GM19023 (cell line): ENCODE results near the gene ZNF335.
"Not testable (repeated sequence)": the region's sequence is repeated elsewhere in the genome, so short reads cannot be mapped to it uniquely, and the experiment has no call there.

Experiments
- ATAC-seq: cut with Tn5 transposase; IDR thresholded peaks from one replicate; pipeline ENCODE4 v1.9.1; 2021; ENCODE audit warnings: mild to moderate bottlenecking, moderate library complexity; ENCODE audit not compliant: unreplicated experiment

Gene ZNF335

GRCh38 chr20:46004187-46004586, 32.2 kb upstream of the ZNF335 start:
- no peak for ATAC-seq

DNA sequence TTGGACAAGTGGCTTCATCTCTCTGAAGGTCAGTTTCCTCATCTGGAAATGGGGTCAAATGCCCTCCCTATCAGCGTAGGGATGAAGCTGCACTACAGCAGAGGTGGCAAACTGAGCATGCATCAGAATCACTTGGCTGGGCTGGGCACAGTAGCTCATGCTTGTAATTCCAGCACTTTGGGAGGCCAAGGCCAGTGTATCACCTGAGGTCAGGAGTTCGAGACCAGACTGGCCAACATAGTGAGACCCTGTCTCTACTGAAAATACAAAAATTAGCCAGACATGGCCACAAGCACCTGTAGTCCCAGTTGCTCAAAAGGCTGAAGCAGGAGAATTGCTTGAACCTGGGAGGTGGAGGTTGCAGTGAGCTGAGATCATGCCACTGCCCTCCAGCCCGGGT, 30.0 kb upstream of the ZNF335 start:
- no peak for ATAC-seq

DNA sequence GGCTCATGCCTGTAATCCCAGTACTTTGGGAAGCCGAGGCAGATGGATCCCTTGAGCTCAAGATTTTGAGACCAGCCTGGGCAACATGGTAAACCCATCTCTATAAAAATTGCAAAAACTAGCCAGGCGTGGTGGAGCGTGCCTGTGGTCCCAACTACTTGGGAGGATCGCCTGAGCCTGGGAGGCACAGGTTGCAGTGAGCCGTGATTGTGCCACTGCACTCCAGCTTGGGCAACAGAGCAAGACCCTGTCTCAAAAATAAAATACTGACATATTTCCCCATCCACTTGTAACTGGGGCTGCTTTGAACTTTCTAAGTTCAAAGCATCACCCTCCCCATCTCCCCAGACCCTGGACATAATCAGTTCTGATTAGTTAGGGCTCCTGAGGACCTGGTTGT, 29.5 kb upstream of the ZNF335 start:
- no peak for ATAC-seq

GRCh38 chr20:46000262-46000996, 28.4 kb upstream of the ZNF335 start:
- no peak for ATAC-seq

DNA sequence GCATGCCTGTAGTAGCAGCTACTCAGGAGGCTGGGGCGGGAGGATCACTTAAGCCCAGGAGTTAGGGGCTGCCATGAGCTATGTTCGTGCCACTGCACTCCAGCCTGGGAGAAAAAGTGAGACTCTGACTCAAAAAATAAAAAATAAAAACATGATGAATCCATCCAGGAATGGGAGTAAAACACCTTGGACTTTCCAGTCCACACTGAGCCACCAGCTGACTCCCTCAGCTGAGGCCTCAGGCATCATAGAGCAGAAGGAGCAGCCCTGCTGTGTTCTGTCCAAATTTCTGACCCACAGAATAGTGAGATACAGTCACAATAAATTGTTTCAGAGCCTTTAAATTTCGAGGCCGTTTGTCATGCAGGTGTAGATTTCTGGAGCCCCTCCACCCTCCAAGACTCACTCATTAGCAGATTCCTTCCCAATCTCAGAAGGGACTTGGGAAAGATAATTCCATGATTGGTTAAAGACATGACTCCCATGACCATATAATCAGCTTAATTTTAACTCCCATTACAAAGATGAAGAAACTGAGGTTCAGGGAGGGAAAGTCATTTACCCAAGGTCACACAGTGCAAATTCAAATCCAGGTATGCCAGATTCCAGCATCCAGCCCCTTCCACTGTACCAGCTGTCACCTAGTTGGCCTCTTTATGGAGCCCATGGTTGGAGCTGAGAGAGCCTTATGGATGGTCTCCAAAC, 27.7 kb upstream of the ZNF335 start:
- ATAC-seq, result no peak

DNA sequence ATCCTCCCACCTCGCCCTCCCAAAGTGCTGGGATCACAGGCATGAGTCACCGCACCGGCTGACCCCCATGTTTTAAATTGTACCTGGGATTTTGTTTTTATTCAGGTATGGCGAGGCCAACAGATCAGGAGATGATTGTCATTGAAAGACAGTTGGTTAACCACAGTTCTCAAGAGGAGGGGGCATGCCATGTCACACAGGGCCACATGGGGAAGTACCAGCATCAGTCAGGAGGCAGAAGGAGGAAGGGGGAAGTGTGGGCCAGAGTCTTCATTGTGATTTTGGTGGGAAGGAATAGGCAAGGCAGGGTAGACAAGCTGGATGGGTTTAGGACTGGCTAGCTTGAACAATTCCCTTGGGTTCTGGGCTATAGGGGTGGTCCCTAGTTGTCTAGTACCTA, 26.8 kb upstream of the ZNF335 start:
- no peak for ATAC-seq

GRCh38 chr20:45998337-45998736, 26.3 kb upstream of the ZNF335 start:
- ATAC-seq, result no peak

DNA sequence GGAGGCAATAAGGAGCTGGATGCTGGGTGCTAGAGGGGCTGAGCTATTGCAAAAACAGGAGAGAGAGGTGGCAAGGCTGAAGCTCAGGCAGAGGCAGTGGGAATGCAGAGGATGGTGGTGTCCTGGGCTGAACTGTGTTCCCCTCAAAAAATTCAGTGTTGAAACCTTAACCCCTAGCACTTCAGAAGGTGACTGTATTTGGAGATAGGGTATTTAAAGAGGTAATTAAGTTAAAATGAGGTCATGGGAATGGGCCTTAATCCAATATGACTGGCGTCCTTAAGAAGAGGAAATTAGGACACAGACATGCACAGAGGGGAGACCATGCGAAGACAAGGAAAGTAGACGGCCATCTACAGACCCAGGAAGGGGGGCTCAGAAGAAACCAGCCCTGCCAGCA, 25.2 kb upstream of the ZNF335 start:
- no peak for ATAC-seq

- not testable (repeated sequence) for ATAC-seq
Observed at GRCh38 chr20:45995495-45996097, 23.6 kb upstream of the ZNF335 start.

- ATAC-seq, result no peak
Observed at GRCh38 chr20:45994761-45995493, 22.9 kb upstream of the ZNF335 start.

DNA sequence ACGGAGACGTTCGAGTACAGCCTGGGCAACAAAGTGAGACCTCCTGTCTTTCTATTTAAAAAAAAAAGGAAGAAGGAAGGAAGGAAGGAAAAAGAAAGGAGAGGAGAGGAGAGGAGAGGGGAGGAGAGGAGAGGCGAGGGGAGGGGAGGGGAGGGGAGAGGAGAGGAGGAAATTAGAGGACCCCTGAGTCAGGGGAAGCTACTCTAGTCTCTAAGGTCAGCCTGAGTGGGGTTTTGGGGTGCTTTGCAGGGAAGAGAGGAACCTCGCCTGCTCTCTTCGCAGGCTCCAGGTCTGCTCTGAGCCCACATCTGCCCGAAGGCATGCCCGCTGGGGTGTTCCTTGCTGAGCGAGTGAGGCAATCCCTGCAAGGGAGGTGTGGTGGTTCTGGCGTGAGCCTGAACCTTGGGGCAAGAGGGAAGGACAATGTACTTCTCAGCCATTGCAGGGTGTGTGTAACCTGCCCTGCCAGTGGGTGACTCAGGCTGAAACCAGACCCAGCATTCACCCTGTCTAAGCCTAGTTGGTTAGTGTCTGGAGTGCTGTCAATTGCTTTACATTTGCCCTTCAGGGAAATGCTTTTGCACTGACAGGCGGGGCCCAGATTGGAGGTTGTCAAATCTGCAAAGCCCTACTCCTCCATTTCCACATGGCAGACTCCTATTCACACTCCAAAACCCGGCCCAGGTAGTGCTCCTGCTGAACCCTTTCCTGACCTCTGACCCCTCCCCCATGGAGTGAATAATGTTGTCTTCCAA, 21.4 kb upstream of the ZNF335 start:
- ATAC-seq, result no peak

DNA sequence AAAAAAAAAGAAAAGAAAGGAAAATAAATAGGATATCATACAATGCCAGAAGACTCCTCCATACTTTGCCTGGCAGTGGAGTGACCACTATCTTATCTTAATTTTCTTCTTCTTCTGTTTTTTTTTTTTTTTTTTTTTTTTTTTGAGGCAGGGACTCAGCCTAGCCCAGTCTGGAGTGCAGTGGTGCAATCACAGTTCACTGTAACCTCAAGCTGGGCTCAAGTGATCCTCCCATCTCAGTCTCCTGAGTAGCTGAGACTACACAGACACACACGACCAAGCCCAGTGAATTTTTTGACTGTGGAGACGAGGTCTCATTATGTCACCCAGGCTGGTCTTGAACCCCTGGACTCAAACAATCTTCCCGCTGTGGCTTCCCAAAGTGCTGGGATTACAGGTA, 19.6 kb upstream of the ZNF335 start:
- ATAC-seq, result no peak

DNA sequence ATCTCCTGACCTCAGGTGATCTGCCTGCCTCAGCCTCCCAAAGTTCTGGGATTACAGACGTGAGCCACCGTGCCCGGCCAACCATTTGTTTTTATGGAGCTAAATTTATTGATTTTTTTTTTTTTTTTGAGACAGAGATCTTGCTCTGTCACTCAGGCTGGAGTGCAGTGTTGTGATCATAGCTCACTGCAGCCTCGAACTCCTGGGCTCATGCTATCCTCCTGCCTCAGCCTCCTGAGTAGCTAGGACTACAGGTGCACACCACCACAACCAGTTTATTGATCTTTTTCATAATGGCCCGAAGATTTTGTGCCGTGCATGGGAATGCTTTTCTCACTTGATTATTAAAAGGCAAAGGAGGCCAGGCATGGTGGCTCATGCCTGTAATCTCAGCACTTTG, 16.8 kb upstream of the ZNF335 start:
- not testable (repeated sequence) for ATAC-seq

DNA sequence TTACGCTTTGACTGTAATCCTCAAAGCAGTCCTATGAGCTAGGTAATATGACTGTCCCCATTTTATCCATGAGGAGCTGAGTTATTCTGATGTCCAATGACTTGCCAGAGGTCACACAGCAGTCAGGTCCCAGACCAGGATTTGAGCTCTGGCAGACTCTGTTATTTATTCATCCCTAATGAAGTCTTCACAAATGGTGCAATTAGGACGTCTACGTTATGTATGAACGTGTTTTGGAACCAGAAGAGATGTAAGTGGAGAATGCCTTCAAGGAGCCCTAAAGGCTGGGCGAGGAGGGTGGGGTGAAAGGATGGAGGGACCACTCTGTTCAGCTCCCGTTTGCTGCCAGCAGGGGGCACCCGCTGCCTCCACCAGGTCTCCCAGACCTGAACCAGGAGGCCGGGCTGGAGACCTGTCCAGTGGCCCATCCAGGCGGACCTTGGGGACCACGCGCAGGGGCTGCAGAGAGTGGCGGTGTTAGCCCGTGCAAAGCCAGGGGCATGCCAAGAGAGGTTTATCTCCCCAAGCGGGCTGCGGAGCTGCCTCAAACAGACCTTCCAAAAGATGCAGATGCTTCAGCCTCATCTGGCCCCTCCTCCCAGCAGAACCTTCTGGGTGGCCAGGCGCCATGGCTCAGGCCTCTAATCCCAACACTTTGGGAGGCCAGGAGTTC, 15.2 kb upstream of the ZNF335 start:
- no peak for ATAC-seq

DNA sequence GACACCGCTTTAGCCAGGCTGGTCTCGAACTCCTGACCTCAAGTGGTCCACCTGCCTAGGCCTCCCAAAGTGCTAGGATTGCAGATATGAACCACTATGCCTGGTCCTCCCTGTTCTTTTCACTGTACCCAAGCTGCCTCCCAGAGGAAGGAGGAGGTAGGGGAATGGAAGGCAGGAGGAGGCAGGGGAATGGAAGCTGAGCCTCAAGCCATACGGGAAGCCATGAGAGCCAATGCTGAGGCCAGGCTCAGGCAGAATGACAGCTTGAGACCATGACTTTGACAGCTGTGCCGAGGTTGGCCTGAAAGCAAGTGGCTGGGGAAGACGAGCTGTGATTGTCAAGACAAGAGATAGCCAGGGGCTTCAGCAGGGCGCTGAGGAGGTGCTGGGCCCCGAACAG, 13.6 kb upstream of the ZNF335 start:
- ATAC-seq, result no peak

DNA sequence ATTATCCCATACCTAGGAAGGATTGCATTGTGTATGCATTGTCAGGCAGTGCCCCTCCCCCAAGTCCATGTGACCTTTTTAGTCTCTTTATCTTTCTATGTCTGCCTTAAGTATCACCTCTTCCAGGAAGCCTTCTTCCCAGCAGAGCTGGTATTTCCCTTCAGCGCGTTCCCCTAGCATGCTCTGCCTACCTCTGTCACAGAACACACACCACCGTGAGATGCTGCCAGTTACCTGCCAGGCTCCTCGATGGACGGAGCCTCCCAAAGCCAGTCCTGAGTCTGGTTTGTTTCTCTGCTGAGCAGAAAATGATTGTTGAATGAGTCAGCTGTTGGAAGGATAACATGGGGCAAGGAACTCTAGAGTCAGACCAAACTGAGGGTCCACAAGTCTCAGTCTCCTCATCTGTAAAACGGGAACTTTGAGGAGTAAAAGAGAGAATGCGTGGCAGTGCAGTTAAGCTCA, 11.3 kb upstream of the ZNF335 start:
- no peak for ATAC-seq

DNA sequence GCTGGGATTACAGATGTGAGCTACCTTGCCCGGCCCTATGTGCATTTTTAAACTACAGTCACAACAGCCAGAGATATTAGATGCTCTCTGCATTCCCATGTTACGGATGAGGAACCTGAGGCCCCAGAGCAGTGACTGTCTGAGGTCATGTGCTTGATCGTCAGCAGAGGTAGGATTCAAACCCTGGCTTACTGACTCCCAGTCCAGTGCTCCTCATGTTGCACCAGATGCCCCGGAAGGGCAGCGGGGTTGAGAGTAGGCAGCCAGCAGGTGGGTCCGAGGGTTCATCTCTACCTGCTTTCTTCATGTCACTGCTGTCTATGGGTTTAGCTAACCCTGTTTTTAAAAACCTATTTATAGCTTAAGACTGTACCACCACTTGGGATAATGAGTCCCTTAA, 9.3 kb upstream of the ZNF335 start:
- ATAC-seq, result no peak

DNA sequence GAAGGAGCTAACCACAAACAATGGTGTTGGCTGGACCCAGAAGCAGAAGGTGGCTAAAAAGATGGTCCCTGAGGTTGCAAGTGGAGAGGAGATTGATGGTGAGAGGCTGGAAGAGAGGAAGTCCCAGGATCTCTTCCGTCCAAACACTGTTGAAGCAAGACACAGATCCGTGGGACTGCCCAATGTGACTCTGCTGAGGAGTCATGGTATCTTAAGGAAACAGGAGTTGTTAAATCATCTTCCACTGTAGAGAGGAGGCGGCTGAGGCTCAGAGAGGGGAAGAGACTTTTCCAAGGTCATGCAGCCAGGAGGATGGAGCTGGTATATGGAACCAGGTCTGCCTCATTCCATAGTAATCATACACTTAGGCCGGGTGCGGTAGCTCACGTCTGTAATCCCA, 4.1 kb upstream of the ZNF335 start:
- no peak for ATAC-seq

- ATAC-seq, result no peak
Observed at GRCh38 chr20:45975686-45976085, 3.7 kb upstream of the ZNF335 start.

DNA sequence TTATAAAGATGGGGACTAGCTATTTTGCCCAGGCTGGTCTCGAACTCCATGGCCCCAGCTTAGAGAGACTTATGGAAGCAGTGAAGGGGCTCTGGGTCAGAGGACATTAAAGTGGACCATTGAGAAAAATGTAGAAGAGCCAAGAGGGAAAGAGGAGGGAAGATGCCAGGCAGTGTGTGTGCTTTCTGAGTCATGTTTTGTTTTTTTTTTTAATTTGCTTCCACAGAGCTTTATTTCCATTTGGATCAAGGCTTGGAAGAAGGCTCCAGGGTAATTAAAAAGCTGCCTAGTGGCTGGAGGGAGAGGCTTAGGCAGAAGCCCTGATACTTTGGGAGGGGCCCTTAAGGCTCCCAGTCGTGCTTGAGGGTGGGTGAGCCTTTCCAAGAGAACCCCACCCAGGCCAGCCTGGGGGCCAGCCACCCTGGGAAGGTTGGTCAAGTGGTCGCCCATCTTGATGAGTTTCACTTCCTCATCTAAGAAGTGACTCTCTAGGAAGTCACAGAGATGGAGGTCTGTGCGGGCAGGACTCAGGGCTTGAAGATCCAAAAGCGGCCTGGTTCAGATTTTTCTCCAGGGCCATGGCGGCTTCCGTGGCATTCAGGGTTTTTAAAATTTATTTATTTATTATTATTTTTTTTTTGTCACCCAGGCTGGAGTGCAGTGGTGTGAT, 3.0 kb upstream of the ZNF335 start:
- ATAC-seq, result no peak
